Limb (tissue), 2 donors: ENCODE results near the gene KLRF2.

Source experiments
- DNase-seq, 2 donors: peaks; one replicate each; pipeline ENCODE4 v3.0.0-alpha.2; 2016; ENCODE audit errors: extremely low spot score in 2 of 2

Gene KLRF2

GRCh38 chr12:9935026-9935425 is 53.7 kb downstream of the KLRF2 start:
- no peak for DNase-seq

- no peak for DNase-seq
Measured at GRCh38 chr12:9936591-9936990, 55.3 kb downstream of the KLRF2 start.

- no peak for DNase-seq
Measured at GRCh38 chr12:9940375-9940774, 59.1 kb downstream of the KLRF2 start.

GRCh38 chr12:9941838-9942237 is 60.5 kb downstream of the KLRF2 start:
- no peak for DNase-seq

GRCh38 chr12:9943240-9943639 is 62.0 kb downstream of the KLRF2 start:
- DNase-seq: peak in 1 of 2 donors; percentile 66

GRCh38 chr12:9944391-9944790 is 63.1 kb downstream of the KLRF2 start:
- no peak for DNase-seq
